UCSD-AML1 (cell line): ENCODE measurements around the gene C7orf57.
"Not testable (repeated sequence)": the region's sequence is repeated elsewhere in the genome, so short reads cannot be mapped to it uniquely, and the experiment has no call there.

ENCODE experiments used
- DNase-seq: peaks from one replicate; lab custom pipeline; 2025; ENCODE audit not compliant: unreplicated experiment; lab: John Stamatoyannopoulos, UW

The C7orf57 gene

DNA sequence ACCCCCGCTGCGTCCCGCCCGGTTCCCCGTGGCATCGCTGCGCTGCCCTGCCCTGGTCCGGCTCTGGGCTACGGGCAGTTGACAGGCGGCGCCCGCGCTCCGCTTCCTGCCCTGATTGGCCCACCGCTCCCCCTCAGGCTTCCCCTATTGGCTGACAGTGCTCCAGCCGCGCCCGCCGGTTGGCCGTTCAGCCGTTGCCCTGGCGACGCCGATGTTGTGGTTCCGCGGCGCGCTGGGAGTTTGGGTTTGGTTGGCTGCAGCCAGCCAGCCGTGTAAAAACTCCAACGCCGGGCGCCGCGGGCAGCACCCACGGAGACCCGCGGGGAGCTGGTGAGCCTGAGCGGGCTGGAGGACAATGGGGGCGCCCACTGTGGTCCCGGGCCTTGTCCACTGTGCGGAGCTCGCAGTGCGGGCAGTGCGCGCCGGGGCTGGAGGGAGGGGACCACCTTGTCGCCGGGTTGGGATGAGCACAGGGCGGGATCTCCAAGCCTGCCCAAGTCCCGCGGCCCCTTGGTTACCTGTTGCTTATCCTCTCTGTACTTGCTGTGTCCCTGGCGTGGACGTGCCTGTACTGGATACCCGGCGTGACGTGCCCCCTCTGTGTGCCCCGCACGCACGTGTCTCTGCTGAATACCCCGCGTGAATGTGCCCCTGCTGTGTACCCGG, at the start of gene C7orf57:
TSS of gene C7orf57 (plus strand) at position 243 of the 666 bp plus-strand sequence. CDS start 766 bp downstream, outside the sequence.
- peak; percentile 29 for DNase-seq

DNA sequence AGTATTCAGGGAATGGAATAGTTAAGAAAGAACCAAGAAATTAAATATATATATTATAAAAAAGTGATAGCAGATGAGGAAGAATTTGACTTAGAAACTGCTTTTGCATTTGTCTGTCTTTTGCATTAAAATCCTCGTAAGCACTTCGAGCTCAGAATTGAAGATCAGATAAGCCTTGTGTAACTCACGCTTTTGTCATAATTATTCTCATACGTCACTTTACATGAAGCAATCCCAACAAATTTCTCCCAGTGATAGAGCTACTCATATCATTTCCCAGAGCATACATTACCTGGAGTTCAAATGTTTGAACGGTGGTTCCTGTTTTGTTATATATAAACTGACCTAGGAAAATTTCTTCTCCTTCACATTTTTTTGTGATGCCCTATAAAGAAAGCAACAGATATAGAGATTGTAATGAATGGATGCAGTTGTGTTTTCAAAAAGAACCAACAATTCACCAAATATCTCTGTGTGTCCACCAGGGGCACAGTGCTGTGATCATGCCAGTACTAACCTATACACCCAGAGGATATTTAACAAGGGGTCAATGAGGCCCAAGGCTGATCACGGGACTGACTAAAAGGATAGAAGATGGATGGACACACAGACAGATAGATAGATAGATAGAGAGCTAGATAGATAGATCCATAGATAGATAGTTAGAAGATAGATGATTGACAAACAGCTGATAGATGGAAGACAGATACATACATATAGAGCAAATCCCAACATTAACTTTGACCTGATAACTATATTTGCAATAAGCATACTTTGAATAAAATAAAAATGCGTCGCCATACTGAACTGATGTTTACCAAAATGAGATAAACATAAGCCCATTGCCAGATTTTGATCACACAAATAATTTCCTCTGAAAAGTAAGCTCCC, 46.6 kb upstream of the C7orf57 start:
- DNase-seq = no peak

DNA sequence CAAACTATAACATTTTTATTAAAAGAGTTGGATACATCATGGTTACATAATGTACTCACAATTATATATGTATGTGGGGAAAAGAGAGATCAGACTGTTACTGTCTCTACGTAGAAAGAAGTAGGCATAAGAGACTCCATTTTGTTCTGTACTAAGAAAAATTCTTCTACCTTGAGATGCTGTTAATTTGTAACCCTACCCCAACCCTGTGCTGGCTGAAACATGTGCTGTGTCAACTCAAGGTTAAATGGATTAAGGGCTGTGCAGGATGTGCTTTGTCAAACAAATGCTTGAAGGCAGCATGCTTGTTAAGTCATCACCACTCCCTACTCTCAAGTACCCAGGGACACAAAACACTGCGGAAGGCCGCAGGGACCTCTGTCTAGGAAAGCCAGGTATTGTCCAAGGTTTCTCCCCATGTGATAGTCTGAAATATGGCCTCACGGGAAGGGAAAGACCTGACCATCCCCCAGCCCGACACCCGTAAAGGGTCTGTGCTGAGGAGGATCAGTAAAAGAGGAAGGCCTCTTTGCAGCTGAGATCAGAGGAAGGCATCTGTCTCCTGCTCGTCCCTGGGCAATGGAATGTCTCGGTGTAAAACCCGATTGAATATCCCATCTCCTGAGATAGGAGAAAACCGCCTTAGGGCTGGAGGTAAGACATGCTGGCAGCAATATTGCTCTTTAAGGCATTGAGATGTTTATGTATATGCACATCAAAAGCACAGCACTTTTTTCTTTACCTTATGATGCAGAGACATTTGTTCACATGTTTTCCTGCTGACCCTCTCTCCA, 45.5 kb upstream of the C7orf57 start:
- DNase-seq = not testable (repeated sequence)

DNA sequence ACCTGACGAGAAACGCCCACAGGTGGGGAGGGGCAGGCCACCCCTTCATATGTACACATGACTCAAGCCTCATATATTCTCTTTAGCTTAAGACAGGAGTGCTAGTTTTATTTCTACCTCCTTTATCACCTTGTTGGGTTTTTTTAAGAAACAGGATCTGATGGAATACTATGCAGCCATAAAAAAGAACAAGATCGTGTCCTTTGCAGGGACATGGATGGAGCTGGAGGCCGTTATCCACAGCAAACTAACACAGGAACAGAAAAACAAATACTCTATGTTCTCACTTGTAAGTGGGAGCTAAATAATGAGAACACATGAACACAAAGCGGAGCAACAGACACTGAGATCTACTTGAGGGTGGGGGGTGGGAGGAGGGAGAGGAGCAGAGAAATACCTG, 44.8 kb upstream of the C7orf57 start:
- no peak for DNase-seq

DNA sequence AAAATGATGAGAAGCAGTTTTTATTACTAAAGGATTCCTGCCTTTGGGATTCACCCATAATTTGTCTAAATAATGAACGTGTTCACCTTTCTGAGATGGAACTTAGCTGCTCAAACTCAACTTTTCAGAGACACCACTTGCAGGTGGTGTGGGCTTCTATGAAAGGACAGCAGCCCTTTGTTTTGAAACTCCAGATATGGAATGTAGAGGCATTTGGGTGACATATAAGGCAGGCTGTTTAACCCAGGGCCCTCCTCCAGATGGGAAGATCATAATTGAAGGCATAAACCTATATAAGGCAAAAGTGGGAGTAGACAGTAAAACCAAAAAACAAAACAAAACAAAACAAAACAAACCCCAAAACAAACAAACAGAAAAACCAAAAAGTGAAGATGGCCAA, 44.1 kb upstream of the C7orf57 start:
- no peak for DNase-seq

DNA sequence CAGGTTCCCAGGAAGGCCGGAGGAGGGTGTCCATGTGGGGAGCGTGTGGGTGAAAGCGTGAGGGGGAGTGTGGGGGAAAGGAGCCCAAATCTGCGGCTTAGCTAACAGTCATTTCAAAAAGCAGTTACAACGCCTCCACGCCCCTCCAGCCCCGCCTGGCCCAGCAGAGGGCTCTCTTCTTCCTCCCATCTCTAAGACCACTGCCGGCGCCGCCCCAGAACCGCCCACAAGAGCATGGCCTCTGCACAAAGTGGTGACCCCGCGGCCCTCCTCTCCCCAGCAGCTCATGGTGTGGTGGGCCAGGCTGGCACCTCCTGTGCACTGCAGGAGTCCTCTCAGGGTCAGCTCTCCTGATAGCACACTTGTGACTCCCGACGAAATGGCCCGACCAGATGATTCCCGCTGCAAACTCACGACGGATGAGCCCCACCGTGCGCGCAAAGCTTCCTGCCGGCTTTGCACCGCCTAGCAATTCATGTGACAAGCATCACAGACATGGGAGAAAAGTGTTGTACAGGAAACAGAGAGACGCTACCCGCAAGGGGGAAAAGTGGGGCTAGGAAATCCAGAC, 43.5 kb upstream of the C7orf57 start:
- DNase-seq = peak; percentile 77

DNA sequence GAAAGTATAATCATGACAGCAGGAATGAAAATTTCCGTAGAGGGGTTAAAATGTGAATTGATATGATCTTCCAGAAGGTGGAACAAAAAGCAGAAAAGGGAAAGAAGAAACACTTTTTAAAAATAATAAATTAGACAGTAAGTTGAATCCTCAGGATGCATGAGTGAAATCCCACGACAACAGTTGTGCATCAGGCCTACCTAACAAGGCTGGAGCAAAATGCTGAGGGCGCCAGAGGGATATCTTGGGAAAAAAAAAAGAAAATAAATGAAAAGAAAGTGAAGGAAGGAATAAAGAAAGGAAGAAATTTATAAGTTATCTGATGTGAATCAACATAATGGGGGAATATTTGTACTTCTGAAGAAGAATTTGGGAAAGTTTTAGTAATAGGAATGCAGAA, 42.9 kb upstream of the C7orf57 start:
- no peak for DNase-seq

DNA sequence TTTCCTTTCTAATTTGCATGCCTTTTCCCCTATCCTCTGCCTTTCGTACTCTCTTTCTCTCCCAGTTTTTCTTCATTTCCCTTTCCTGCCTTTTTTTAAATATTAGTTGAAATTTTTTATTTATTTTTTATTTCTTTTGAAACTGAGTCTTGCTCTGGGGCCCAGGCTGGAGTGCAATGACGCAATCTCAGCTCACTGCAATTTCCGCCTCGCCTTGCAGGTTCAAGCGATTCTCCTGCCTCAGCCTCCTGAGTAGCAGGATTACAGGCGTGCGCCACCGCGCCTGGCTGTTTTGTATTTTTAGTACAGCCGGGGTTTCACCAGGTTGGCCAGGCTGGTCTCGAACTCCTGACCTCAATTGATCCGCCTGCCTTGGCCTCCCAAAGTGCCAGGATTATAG, 35.9 kb upstream of the C7orf57 start:
- DNase-seq = no peak

DNA sequence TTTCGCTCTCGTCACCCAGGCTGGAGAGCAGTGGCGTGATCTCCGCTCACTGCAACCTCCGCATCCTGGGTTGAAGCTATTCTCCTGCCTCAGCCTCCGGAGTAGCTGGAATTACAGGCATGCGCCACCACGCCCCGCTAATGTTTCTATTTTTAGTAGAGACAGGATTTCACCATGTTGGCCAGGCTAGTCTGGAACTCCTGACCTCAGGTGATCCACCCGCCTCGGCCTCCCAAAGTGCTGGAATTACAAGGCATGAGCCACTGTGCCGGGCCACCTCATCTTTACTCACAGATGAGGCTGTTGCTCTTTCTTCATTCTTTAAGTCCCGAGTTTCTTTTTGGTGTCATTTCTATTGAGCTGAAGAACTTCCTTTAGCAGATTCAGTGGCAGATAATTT, 35.2 kb upstream of the C7orf57 start:
- DNase-seq = not testable (repeated sequence)

DNA sequence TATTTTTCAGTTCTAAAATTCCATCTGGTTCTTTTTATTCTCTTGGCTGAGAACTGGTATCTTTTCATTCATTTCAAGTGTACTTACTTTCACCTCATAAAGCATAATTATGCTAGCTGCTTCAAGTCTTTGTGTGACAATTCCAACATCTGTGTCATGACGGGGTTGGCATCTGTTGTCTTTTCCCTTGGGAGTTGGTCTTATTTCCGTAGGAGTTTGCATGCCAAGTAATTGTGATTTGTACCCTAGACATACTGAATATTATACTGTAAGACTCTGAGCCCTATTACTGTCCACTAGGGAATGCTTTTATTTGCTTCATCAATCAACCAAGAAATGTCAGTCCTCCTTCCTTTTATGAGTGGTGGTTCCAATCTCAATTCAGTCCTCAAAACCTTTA, 31.3 kb upstream of the C7orf57 start:
- DNase-seq = no peak

DNA sequence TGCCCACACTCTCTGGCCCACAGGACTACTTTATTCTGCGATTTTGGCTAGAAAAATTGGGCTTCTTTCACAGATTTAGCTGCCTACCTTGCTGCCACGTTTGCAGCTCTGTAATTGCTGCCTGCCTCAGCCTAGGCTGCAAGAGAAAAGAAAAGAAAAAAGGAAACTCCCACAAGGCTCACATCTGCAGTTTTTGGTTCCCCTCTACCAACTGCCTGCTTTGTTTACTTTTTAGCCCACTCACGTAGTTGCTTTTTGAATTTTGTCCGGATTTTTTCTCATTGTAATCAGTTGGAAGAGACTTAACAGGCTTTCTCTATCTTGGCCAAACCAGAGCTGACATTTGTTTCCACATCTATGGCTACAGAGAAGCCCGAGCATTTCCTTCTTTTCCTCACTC, 30.7 kb upstream of the C7orf57 start:
- DNase-seq = no peak

DNA sequence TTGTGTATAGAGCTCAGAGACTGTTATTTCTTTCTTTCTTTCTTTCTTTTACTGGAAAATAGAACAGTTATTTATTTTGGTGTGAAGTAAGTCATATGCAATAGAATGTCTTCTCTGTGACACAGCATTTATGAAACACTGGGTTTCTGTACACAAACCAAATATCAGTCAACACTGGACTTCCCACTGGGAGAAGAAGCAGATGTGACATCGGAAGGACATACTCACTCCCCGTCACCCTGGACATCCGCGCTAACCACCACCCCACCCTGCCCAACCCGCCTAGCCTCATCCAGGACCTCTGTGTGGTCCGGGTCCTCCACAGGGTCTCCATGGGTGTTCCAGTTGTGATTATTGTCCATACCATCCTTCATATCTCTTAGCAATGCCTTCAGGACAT, 28.5 kb upstream of the C7orf57 start:
- DNase-seq = no peak

DNA sequence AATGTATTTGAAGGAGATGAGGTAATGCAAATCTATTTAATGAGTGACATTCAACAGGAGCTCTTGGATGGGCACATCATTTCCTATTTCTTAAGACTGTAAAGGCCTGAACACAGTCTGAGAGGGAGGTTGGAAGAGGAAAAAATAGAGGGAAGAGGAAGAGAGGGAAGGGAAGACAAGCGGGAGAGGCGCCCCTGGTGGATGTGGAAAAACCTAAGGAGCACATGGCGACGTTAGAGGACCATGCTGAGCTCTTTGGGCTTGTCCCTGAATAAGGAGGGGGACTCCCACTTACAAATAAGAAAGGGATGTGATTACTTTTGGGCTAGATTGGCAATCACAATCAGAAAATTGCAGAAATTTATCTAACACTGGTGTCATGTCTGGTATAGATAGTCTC, 26.1 kb upstream of the C7orf57 start:
- no peak for DNase-seq

DNA sequence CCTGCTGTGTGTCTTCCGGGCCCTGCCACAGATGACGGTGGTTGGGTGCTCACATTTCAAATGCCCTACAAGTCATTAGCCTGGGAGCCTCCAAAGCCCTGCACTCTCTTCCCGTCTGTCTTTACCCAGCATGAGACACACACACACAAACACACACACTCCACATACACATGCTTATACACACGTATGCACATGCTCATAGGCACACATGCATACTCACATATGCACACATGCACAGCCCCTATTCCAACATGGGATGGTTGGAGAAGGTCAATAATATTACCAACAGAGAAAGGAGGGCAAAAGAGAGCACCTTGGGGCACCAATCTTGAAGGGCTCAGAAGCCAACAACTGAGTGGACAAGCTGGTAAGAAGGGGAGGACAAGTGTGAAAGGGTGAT, 25.4 kb upstream of the C7orf57 start:
- no peak for DNase-seq

DNA sequence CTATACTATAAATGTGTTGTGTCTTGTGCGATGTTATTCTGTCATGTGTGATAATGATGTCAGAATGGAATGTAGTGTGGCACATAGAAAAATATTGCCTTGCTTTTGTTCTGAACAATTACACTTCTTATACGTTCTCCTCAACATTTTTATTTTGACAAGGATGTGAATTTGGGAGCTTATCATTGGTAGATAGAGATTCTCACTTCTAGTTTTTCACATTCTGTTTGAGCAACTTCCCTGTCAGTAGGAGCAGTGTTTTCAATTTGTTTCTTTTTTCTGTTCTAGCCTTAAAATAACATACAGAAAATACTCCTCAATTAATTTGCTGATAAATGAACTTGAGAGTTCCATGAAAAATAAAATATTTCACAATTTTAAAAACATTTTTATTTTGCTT, 24.0 kb upstream of the C7orf57 start:
- no peak for DNase-seq

DNA sequence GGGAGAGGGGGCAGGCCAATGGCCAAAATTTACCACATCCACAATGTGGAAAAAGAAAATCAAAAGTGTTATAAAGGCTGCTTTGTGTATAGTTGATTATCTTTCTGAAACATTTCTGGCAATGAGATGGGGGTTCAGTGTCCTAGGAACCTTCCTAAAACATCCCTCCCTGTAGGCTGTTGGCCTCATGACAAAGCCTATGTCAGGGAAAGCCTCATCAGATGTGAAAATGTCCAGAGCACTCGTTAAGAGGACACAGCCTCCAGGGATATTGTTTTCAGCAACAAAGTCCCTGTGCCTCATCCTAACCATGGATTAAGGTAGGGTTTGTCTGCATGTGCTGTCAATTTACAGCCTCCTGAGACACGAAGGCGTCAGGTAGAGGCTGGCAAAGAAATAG, 23.4 kb upstream of the C7orf57 start:
- DNase-seq = no peak

DNA sequence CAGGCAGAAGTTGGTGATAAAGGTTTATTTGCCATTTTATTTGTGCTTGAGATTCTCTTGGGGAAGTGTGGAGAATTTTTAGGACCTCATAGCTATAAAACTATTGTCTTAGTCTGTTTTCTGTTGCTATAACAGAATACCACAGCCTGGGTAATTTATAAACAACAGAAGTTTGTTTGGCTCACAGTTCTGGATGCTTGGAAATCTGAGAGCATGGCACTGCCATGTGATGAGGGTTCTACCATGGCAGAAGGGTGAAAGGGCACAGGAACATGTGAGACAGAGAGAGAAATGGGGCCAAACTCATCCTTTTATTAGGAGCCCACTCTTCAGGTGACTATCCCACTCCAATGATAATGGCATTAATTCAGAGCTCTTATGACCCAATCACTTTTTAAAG, 18.7 kb upstream of the C7orf57 start:
- DNase-seq = no peak

DNA sequence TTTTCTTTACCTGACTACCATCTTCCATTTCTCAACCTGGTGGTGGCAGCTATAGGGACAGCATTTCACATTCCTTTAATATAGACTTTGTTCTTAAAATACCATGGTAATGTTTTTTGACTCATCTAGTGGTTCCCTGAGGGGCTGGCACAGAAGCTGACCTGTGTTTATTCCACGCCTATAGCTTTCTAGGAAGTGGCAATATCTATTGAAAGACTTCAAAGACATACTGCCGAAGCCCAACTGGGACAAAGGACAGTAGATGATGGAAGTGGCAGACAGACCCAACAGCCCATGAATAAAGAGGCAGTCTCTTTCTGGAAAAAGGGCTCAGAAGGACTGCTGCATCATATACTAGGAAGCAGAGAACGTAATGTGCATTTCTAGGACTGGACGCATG, 17.7 kb upstream of the C7orf57 start:
- no peak for DNase-seq

DNA sequence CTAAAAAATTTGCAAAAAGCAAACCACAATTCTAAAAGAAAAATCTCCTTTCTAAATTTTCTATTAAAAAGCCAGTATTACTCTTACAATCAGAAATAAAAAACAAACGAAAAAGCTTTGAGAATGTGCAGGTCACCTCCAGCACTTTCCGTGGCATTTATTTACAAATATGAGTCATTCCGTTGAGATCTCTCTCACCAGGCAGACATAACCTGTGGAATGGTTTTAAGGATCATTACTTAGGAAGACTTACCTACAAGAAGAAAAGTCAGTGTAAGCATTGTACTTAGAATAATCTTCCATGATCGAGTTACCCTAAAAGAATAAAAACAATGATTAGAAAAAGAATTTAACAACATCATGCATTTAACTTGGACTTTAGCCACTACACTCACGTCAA, 9.7 kb upstream of the C7orf57 start:
- DNase-seq = no peak

DNA sequence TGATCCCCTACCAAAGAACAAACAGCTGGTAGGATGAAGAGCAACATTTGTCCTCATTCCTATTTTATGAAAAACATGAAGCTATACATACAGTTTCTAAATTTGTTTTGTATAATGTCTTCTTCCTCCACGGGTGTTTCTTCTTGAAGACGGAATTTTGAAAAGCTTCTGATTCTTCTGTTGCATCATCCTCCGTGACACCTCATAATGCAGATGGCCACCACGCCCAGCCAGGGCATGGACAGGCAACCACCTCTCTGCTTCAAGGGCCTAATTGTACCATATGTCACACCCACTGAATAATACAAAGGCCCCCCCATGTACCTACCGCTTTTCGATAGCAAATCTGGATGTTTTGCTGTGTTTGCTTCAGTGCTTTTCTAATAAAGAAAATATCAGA, 6.4 kb upstream of the C7orf57 start, which contains the start of gene SUN3:
TSS of gene SUN3 (minus strand) at position 170 of the 400 bp plus-strand sequence. CDS start at position 1, 169 bp downstream.
- DNase-seq = no peak

DNA sequence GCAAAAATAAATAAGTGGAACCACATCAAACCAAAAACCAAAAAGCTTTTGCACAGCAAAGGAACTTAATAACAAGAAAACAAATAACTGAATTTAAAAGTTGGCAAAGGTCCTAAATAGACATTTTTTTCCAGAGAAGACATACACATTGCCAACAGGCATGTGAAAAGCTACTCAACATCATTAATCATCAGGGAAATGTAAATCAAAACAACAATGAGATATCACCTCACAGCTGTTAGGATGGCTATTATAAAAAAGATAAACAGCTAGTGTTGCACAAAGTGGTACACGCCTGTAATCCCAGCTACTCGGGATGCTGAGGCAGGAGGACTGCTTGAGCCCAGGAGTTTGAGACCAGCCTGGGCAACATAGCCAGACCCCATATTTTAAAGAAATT, 4.2 kb upstream of the C7orf57 start:
- no peak for DNase-seq
